ENCODE measurements around the gene FCGR3A.
"Not testable (repeated sequence)": the region's sequence is repeated elsewhere in the genome, so short reads cannot be mapped to it uniquely, and the experiment has no call there.

The FCGR3A gene

GRCh38 chr1:161542091-161542559 lies 7.5 kb downstream of the FCGR3A start:
- not testable (repeated sequence) for H3K27me3 Mint-ChIP-seq, H3K36me3 Mint-ChIP-seq, H3K9me3 Mint-ChIP-seq
- peak overlapping the region; percentile 88 for H3K27ac Mint-ChIP-seq
- peak; percentile 47 for ATAC-seq
- peaks cover 47% of the 10 kb centered on the region for H3K4me1 Mint-ChIP-seq
- peak overlapping the region; percentile 9 for H3K4me3 Mint-ChIP-seq

- Mint-ChIP-seq H3K27ac (peak overlapping the region; percentile 88), H3K4me1 (peaks cover 47% of the 10 kb centered on the region), H3K4me3 (peak overlapping the region; percentile 91)
- ATAC-seq: peak; percentile 57
- H3K9me3 Mint-ChIP-seq, H3K36me3 Mint-ChIP-seq, H3K27me3 Mint-ChIP-seq: not testable (repeated sequence)
Observed at GRCh38 chr1:161540570-161540960, 9.1 kb downstream of the FCGR3A start.

GRCh38 chr1:161539731-161540569 lies 9.7 kb downstream of the FCGR3A start:
- Mint-ChIP-seq H3K27ac (peak overlapping the region; percentile 88), H3K4me3 (peak overlapping the region; percentile 91), H3K4me1 (peaks cover 42% of the 10 kb centered on the region)
- H3K9me3 Mint-ChIP-seq, H3K36me3 Mint-ChIP-seq, H3K27me3 Mint-ChIP-seq: not testable (repeated sequence)
- peak; percentile 85 for ATAC-seq

- H3K4me1 Mint-ChIP-seq: peaks cover 37% of the 10 kb centered on the region
- not testable (repeated sequence) for H3K4me3 Mint-ChIP-seq, H3K27ac Mint-ChIP-seq, ATAC-seq, H3K9me3 Mint-ChIP-seq, H3K27me3 Mint-ChIP-seq, H3K36me3 Mint-ChIP-seq
Observed at GRCh38 chr1:161538925-161539479, 10.6 kb downstream of the FCGR3A start.

GRCh38 chr1:161537068-161537669 lies 12.4 kb downstream of the FCGR3A start:
- H3K4me3 Mint-ChIP-seq, H3K27ac Mint-ChIP-seq, H3K9me3 Mint-ChIP-seq, ATAC-seq, H3K27me3 Mint-ChIP-seq, H3K36me3 Mint-ChIP-seq: not testable (repeated sequence)
- H3K4me1 Mint-ChIP-seq: peaks cover 31% of the 10 kb centered on the region

- not testable (repeated sequence) for H3K36me3 Mint-ChIP-seq, ATAC-seq, H3K9me3 Mint-ChIP-seq, H3K27ac Mint-ChIP-seq, H3K27me3 Mint-ChIP-seq
- Mint-ChIP-seq H3K4me1 (peaks cover 13% of the 10 kb centered on the region), H3K4me3 (peak overlapping the region; percentile 20)
Observed at GRCh38 chr1:161532644-161533567, 16.7 kb downstream of the FCGR3A start.

- H3K27ac Mint-ChIP-seq: no peak overlapping the region
- no peaks in the 10 kb centered on the region for H3K9me3 Mint-ChIP-seq
- peak overlapping the region; percentile 20 for H3K4me3 Mint-ChIP-seq
- peaks cover 13% of the 10 kb centered on the region for H3K4me1 Mint-ChIP-seq
- no peak for ATAC-seq
- H3K27me3 Mint-ChIP-seq: no peaks in the 10 kb centered on the region
- no peaks in the 10 kb centered on the region for H3K36me3 Mint-ChIP-seq
Observed at GRCh38 chr1:161531986-161532643, 17.5 kb downstream of the FCGR3A start.

GRCh38 chr1:161530671-161531641 lies 18.7 kb downstream of the FCGR3A start:
- ATAC-seq: peak; percentile 92
- not testable (repeated sequence) for H3K9me3 Mint-ChIP-seq, H3K36me3 Mint-ChIP-seq, H3K27me3 Mint-ChIP-seq
- H3K27ac Mint-ChIP-seq: peak overlapping the region; percentile 94
- H3K4me1 Mint-ChIP-seq: peaks cover 13% of the 10 kb centered on the region
- H3K4me3 Mint-ChIP-seq: peak overlapping the region; percentile 92

- peak; percentile 72 for ATAC-seq
- not testable (repeated sequence) for H3K36me3 Mint-ChIP-seq
- H3K4me3 Mint-ChIP-seq: peak overlapping the region; percentile 92
Observed at GRCh38 chr1:161530158-161530557, 19.5 kb downstream of the FCGR3A start.

GRCh38 chr1:161529463-161530104 lies 20.0 kb downstream of the FCGR3A start:
- not testable (repeated sequence) for ATAC-seq, H3K36me3 Mint-ChIP-seq, H3K9me3 Mint-ChIP-seq, H3K27me3 Mint-ChIP-seq
- Mint-ChIP-seq H3K4me3 (peak overlapping the region; percentile 9), H3K4me1 (peaks cover 13% of the 10 kb centered on the region), H3K27ac (peak overlapping the region; percentile 94)

More at GRCh38 chr1:161530158-161530557, 19.5 kb downstream of the FCGR3A start:
- Mint-ChIP-seq H3K27ac (peak overlapping the region; percentile 94), H3K4me1 (peaks cover 13% of the 10 kb centered on the region)
- H3K9me3 Mint-ChIP-seq, H3K27me3 Mint-ChIP-seq: not testable (repeated sequence)

- not testable (repeated sequence) for H3K4me3 Mint-ChIP-seq, H3K27me3 Mint-ChIP-seq, H3K9me3 Mint-ChIP-seq, H3K27ac Mint-ChIP-seq, H3K36me3 Mint-ChIP-seq, ATAC-seq
- peaks cover 16% of the 10 kb centered on the region for H3K4me1 Mint-ChIP-seq
Observed at GRCh38 chr1:161528550-161528949, 21.1 kb downstream of the FCGR3A start.

GRCh38 chr1:161525918-161526317 lies 23.7 kb downstream of the FCGR3A start:
- H3K4me3 Mint-ChIP-seq: peak overlapping the region; percentile 26
- not testable (repeated sequence) for H3K4me1 Mint-ChIP-seq, H3K36me3 Mint-ChIP-seq, ATAC-seq, H3K9me3 Mint-ChIP-seq, H3K27ac Mint-ChIP-seq, H3K27me3 Mint-ChIP-seq

- H3K4me3 Mint-ChIP-seq: peak overlapping the region; percentile 75
- not testable (repeated sequence) for H3K9me3 Mint-ChIP-seq, H3K27me3 Mint-ChIP-seq, ATAC-seq, H3K36me3 Mint-ChIP-seq, H3K27ac Mint-ChIP-seq, H3K4me1 Mint-ChIP-seq
Observed at GRCh38 chr1:161525321-161525720, 24.3 kb downstream of the FCGR3A start.

Measured in stimulated activated memory B cell treated with anti-CD40 and anti-IgM and Interleukin-4, amounts not matched to agents 10 μg/mL and 1 μg/mL and 100 μg/mL, for 72 hours (primary cell).